ENCODE data around the gene UGT1A7. TPM values are rescaled to one million over a fixed set of nuclear protein-coding genes. Genes with fewer than 3 reads are reported as not detected.
A peak's percentile ranks its signal among the peaks of the same experiment; 100 is the strongest.

Gene UGT1A7
- total RNA-seq, 2 donors from 2014 or later, result not detected

DNA sequence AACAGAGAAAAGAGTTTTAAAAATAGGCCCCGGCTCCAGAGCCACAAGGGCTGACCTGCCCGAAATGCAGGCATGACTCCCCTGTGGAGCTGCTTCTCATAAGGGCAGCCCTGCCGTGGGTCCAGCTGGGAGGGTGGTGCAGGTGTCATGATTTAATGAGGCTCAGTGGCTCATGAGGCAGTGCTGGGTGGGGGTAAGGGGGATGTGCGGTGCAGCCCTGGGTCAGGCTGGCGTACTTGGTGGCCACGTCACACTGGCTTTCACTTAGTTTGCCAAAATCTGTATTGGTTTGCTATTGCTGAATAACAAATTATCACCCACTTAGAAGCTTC, 139.0 kb downstream of the UGT1A7 start:
- Mint-ChIP-seq H3K27me3 (peaks cover 12 to 14% of the 10 kb centered on the region in 2 donors), H3K27ac (no peak overlapping the region), H3K36me3 (no peaks in the 10 kb centered on the region), H3K4me3 (no peak overlapping the region), H3K9me3 (no peaks in the 10 kb centered on the region), H3K4me1 (ENCODE audit: low read depth in 2 of 2) (no peaks in the 10 kb centered on the region)
- peak; percentile 16 for DNase-seq (ENCODE audit: low spot score)
- ATAC-seq, result no peak

DNA sequence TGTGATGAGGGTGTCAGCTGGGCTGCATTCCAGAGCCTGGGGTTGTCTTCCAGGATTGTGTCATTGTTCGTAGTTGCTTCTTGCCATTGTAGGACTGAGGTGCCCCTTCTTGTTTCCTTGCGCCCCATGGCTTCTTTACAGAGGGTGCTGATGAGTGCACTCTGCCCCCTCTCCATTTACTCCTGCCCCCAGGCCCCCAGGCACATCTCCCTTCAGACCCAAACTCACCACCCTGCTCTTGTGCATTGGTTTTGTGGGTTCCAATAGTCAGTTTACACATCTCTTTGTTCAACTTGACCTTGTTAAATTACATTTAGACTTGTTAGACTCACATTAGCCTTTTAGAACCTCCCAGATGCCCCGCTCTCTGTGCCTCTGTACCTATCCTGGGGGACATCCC, 139.5 kb downstream of the UGT1A7 start:
- DNase-seq (ENCODE audit: low spot score) (peak; percentile 37), ATAC-seq (no peak)
- H3K9me3 Mint-ChIP-seq, result no peaks in the 10 kb centered on the region
- no peak overlapping the region for H3K27ac Mint-ChIP-seq
- peaks cover 11 to 12% of the 10 kb centered on the region in 2 donors for H3K27me3 Mint-ChIP-seq
- no peak overlapping the region for H3K4me3 Mint-ChIP-seq
- no peaks in the 10 kb centered on the region for H3K36me3 Mint-ChIP-seq
- H3K4me1 Mint-ChIP-seq (ENCODE audit: low read depth in 2 of 2), result no peaks in the 10 kb centered on the region

DNA sequence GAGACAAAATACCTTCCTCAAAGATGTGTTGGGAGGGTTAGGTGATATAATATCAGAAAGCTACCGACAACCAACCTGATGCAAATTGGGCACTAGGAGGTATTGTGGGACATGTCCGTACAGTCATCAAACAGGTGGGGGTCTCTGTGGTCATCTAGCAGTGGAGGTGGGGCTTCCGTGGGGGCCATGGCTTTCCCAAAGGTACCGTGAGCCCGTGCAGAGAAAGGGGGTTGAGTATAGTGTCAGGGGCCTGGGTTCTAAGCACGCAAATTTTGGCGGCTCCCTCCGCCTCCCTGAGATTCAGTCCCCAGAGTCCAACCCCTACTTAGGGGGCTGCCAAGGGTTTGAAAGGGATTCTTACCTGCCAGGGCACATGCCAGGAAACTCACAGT, 140.0 kb downstream of the UGT1A7 start:
- H3K9me3 Mint-ChIP-seq, result no peaks in the 10 kb centered on the region
- no peak overlapping the region for H3K27ac Mint-ChIP-seq
- DNase-seq (ENCODE audit: low spot score) (peak; percentile 44), ATAC-seq (no peak)
- H3K4me3 Mint-ChIP-seq, result no peak overlapping the region
- no peaks in the 10 kb centered on the region for H3K36me3 Mint-ChIP-seq
- peaks cover 11 to 13% of the 10 kb centered on the region in 2 donors for H3K27me3 Mint-ChIP-seq
- no peaks in the 10 kb centered on the region for H3K4me1 Mint-ChIP-seq (ENCODE audit: low read depth in 2 of 2)

GRCh38 chr2:233822101-233822771, 140.5 kb downstream of the UGT1A7 start:
- H3K36me3 Mint-ChIP-seq, result no peaks in the 10 kb centered on the region
- H3K4me1 Mint-ChIP-seq (ENCODE audit: low read depth in 2 of 2), result no peaks in the 10 kb centered on the region
- H3K27ac Mint-ChIP-seq, result no peak overlapping the region
- H3K9me3 Mint-ChIP-seq, result no peaks in the 10 kb centered on the region
- ATAC-seq (peak in 1 of 2 donors; percentile 2), DNase-seq (ENCODE audit: low spot score) (peak; percentile 56)
- peaks cover 10 to 11% of the 10 kb centered on the region in 2 donors for H3K27me3 Mint-ChIP-seq
- H3K4me3 Mint-ChIP-seq, result no peak overlapping the region

Other genes with a start within 250 kb of the UGT1A7 start
- gene USP40, start 115.1 kb upstream of the UGT1A7 start, total RNA-seq, result 10 to 100 TPM; 20.6 to 23.3 TPM
- not detected for gene UGT1A8, start 64.3 kb upstream of the UGT1A7 start, total RNA-seq
- gene UGT1A10, start 45.5 kb upstream of the UGT1A7 start, total RNA-seq, result not detected
- gene UGT1A9, start 10.0 kb upstream of the UGT1A7 start, total RNA-seq, result not detected
- gene UGT1A6, start 11.0 kb downstream of the UGT1A7 start, total RNA-seq, result not detected
- not detected for gene UGT1A5, start 31.0 kb downstream of the UGT1A7 start, total RNA-seq
- not detected for gene UGT1A4, start 36.8 kb downstream of the UGT1A7 start, total RNA-seq
- gene UGT1A3, start 47.1 kb downstream of the UGT1A7 start, total RNA-seq, result not detected
- not detected for gene UGT1A1, start 78.4 kb downstream of the UGT1A7 start, total RNA-seq
- gene MROH2A, start 96.4 kb downstream of the UGT1A7 start, total RNA-seq, result not detected
- gene HJURP, start 172.6 kb downstream of the UGT1A7 start, total RNA-seq, result 10 to 100 TPM; 35.6 to 76.6 TPM
- not detected for gene TRPM8, start 235.5 kb downstream of the UGT1A7 start, total RNA-seq